ENCODE measurements around the gene SYF2.
"Not testable (repeated sequence)": the region's sequence is repeated elsewhere in the genome, so short reads cannot be mapped to it uniquely, and the experiment has no call there.

The SYF2 gene

DNA sequence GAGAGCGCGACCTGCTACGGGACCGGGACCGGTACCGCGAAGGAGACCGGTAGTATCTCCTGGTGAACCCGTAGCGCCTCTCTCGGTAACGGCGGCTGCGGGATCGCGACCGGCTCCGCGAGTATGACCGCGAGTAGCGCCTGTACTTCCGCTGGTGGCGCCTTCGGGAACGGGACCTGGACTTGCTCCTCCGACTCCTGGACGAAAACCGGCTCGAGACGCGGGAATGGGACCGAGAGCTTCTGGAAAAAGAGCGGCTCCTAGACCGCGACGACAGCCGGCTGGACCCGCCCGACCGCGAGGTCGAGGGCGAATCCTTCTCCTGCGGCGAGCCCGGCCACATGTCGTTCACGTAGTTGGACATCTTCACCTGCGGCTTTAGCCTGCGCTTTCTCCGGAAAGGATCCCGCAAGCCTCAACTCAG is 14.3 kb upstream of the SYF2 start:
- DNase-seq (ENCODE audit: low read depth) = no peak

GRCh38 chr1:25245809-25246599 is 13.7 kb upstream of the SYF2 start:
- peak; percentile 70 for DNase-seq (ENCODE audit: low read depth)

GRCh38 chr1:25245393-25245792 is 13.1 kb upstream of the SYF2 start:
- no peak for DNase-seq (ENCODE audit: low read depth)

DNA sequence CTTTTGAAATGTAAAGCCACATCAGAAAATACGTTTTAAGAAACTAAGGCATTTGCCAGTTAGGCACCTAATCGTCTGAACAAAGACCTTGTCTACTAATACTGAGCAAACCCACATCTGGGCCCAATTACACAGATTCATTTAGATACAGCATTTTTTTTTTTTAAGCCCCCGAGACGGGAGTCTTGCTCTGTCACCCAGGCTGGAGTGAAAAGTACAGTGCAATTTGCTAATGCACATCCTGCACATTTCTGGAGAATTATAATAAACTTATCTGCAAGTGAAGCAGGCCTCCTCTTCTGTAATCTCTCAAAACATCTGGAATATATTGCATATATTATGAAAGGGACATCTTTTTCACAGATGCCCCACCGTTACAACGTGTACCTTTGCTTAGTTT is 11.6 kb upstream of the SYF2 start:
- DNase-seq (ENCODE audit: low read depth) = no peak

DNA sequence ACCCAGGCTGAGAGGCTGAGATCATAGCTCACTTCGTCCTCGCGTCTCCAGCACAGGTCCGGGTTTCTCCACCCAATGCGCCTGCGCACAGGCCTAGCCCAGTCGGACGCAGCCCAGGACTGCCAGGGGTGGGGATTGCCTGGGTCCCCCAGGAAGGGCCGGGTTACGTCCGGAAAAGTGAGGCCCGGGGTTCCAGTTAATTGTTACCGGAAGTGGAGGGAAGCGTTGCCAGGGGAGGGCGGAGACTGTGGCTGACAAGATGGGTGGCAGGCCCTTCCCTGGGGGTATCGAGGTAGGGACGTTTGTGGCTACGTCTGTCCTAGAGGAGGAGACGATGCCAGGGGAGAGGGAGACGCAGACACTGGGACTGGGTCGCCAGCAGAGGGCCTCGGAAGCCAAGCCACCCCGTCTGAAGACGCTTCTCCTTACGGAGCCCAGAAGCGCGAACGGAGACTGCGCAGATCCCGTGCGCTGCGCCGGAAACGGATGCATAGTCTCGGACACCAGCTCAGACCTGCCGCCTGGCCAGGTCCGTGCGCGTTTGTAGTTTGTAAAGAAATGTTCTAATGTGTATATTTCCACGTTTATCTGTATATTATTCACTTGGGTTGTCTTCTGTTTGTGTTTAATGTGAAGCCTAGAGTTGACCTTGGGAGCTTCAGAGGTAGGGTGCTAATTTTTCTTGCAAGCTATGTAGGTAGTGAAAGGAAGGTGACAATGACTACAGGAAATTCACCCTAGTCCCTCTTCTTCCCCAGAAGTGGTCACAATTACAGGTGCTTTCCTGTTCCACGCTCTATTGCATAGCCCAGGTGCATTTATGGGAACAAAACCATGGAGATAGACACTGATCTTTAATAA is 7.6 kb upstream of the SYF2 start:
- peak; percentile 84 for DNase-seq (ENCODE audit: low read depth)

GRCh38 chr1:25238046-25238445 is 5.7 kb upstream of the SYF2 start:
- DNase-seq (ENCODE audit: low read depth) = no peak

DNA sequence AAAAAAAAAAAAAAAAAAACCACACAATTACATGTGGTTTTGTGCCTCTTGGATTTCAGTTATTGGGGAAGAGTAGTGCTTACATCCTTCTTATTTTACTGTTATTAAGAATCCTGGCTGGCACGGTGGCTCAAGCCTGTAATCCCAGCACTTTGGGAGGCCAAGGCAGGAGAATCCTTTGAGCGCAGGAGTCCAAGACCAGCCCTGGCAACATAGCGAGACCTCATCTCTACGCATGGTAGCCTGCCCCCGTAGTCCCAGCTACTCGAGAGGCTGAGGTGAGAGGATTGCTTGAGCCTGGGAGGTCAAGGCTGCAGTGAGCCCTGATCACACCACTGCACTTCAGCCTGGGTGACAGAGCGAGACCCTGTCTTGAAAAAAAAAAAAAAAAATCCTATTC is 4.0 kb upstream of the SYF2 start:
- not testable (repeated sequence) for DNase-seq (ENCODE audit: low read depth)

- DNase-seq (ENCODE audit: low read depth) = not testable (repeated sequence)
These were observed 3.1 kb upstream of the SYF2 start for GRCh38 chr1:25235411-25235810.

DNA sequence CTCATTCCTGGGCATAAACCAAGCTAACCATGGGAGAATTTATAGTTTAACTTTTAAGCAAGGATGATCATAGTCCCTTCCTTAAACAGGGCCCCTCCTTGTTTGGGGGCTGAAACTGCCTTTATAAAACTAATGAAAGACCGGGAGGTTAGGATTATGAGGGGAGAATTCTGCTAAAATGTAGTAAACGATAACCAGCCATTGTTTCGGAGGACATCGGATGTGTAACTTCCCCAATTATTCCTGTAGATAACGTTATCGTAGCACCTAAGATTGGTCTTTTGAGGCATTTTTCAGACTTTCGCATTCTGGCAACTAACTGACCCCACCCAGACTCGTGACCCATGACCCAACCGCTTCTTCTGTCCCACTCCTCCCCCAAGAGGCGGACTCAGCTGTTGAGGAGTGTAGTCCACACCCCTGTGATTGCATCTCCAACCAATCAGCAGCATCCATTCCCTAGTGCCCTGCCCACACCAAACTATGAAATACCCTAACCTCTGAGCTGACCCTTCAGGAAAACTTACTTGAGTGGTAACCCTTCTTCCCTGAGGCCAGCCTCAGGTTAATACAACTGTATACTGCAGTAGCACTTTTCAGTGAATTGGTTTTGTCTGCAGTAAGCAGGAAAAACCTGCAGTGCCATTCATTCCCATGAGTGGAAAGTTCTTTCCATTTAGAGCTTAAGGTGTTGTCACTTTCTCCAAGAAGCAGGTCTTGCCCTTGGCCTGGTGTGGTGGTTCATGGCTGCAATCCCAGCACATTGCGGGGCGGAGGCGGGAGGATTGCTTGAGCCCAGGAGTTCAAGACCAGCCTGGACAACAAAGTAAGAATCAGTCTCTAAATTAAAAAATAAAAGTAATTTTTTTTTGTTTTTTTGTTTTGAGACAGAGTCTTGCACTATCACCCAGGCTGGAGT is 823 bp upstream of the SYF2 start:
- DNase-seq (ENCODE audit: low read depth) = peak; percentile 94

GRCh38 chr1:25223471-25223870 is 8.8 kb downstream of the SYF2 start:
- DNase-seq (ENCODE audit: low read depth) = peak; percentile 74

DNA sequence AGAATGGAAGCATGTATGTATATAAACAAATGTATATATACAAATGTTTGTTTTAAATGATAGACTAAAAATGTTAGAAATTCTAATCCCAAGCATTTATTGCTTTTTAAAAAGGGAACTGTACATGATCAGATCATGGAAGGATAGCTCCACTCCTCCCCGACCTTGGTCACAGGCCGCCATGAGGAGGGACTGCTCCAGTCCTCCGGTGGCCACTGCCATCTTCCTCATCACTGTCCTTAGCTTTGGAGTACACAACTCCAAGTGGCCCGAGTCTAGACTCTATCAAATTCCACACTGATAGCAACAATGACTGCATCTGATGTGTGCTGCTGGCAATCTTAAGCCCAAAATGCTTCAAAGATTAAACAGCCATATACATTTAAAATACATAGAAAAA is 9.7 kb downstream of the SYF2 start:
- no peak for DNase-seq (ENCODE audit: low read depth)

DNA sequence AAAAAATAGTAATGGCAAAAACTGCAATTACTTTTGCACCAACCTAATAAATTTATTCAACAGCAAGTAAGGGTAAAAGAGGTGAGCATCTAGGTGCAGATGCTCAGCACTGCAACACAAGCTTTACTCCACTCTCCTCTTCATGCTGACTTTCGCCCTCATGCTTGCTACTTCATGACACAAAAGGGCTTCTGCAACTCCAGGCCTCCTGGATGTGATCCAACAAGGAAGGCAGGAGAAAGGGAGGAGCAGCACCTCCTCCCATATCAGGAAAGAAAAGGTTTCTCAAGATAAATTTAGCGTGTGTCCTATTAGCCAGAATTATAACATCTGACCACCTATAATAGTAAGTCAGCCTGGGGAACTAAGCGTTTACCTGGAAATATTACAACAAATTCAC is 11.6 kb downstream of the SYF2 start:
- no peak for DNase-seq (ENCODE audit: low read depth)

DNA sequence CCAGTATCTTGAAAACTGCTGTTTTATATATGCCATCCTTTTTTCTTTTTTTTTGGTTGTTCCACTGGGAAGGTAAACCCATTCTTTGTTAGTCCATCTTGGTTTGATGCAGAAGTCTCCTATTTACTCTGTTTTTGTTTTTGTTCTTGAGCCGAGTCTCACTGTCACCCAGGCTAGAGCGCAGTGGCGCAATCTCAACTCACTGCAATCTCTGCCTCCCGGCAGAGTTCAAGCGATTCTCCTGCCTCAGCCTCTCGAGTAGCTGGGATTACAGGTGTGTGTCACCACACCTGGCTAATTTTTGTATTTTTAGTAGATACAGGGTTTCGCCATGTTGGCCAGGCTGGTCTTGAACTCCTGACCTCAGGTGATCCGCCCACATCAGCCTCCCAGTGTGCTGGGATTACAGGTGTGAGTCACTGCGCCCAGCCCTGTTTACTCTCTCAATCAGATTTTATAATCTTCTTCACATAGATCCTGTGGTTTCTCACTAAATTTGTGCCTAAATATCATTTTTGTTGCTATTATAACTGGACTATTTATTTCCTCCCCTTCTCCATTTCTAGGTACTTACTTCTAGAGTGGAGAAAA is 12.5 kb downstream of the SYF2 start:
- no peak for DNase-seq (ENCODE audit: low read depth)

- no peak for DNase-seq (ENCODE audit: low read depth)
These were observed 14.6 kb downstream of the SYF2 start for GRCh38 chr1:25217598-25218232.

DNA sequence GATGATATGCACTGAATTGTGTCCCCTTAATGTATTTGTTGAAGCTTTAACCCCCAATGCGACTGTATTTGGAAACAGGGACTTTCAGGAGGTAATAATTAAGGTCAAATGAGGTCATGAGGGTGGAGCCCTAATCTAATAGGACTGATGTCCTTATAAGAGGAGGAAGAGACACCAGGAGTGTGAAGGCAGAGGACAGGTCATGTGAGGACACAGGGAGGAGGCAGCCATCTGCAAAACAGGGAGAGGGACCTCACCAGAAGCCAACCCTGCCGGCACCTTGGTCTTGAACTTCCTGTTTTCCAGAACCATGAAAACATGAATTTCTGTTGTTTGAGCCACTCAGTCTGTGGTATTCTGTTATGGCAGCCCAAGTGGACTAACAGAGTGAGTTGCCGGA is 15.3 kb downstream of the SYF2 start:
- DNase-seq (ENCODE audit: low read depth) = no peak

DNA sequence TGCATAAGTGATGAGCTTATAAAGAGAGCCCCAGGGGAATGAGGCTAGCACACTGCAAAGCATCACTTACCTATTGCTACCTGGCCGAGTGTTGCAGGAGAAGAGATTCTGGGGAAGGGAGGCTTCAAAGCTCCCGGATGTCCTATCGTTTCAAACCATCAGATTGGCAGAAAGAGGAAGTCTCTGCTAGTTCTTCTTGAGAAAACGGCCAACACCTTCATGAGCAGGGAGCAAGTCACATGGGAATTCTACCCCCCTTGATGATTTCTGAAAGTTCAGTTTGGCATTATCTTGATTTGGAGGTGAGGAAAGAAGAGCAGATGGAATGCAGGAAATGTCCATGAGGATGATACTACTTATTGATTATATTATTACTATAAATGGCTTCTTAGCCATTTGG is 16.2 kb downstream of the SYF2 start:
- DNase-seq (ENCODE audit: low read depth) = no peak

- no peak for DNase-seq (ENCODE audit: low read depth)
These were observed 19.6 kb downstream of the SYF2 start for GRCh38 chr1:25212725-25213124.

GRCh38 chr1:25210728-25211127 is 21.6 kb downstream of the SYF2 start:
- no peak for DNase-seq (ENCODE audit: low read depth)

- no peak for DNase-seq (ENCODE audit: low read depth)
These were observed 22.8 kb downstream of the SYF2 start for GRCh38 chr1:25209516-25209915.

- DNase-seq (ENCODE audit: low read depth) = no peak
These were observed 23.6 kb downstream of the SYF2 start for GRCh38 chr1:25208561-25209222.

- DNase-seq (ENCODE audit: low read depth) = no peak
These were observed 24.2 kb downstream of the SYF2 start for GRCh38 chr1:25208092-25208491.

Data from amniotic epithelial cell (primary cell).